Panc1 (cell line): Measurements from ENCODE around the gene PLEKHG7. TPM values are rescaled to one million over a fixed set of nuclear protein-coding genes. Genes with fewer than 3 reads are reported as not detected.

Experiments
- ATAC-seq: fragments of 200-7000 bp; cut with Tn5 transposase; 2 replicates; pipeline ENCODE4 v1.9.1; 2020; ENCODE audit warnings: mild to moderate bottlenecking, moderate library complexity
- BruUV-seq: library from RNA; stranded (reverse); fragments of 400-500 nt; replicated peaks from 2 replicates; lab custom pipeline; 2021; lab: Mats Ljungman, UMichigan
- CTCF ChIA-PET: fragments of 300-600 bp; sonication (Branson Sonifier 250); formaldehyde crosslinking; loops from one replicate; lab custom pipeline; 2022; ENCODE audit warnings: antibody characterized with exemption; lab: Charles Lee
- POLR2A ChIA-PET: fragments of 300-600 bp; sonication (Branson Sonifier 250); formaldehyde crosslinking; loops from one replicate; lab custom pipeline; 2022; ENCODE audit warnings: antibody characterized with exemption; lab: Charles Lee
- DNase-seq: peaks from one replicate; pipeline ENCODE4 v3.0.0-alpha.2; 2010; ENCODE audit warnings: low read depth, low spot score
- H3K27ac ChIP-seq: 2 replicates; pipeline ENCODE4 v1.5.1; 2011; ENCODE audit warnings: mild to moderate bottlenecking, low read length, inconsistent platforms
- H3K27me3 ChIP-seq: fragments of 200-500 bp; sonication (Bioruptor generic); 2 replicates; pipeline ENCODE4 v1.6.0; 2014; ENCODE audit warnings: low read length, inconsistent platforms; ENCODE audit not compliant: control insufficient read depth, insufficient read depth
- H3K36me3 ChIP-seq: fragments of 200-500 bp; sonication (Bioruptor generic); 2 replicates; pipeline ENCODE4 v1.5.1; 2014; ENCODE audit warnings: inconsistent platforms, mild to moderate bottlenecking, low read length, moderate library complexity; ENCODE audit not compliant: control insufficient read depth, insufficient read depth
- H3K4me1 ChIP-seq: 2 replicates; pipeline ENCODE4 v1.5.1; 2011; ENCODE audit warnings: inconsistent platforms, mild to moderate bottlenecking, low read length, moderate library complexity; ENCODE audit not compliant: control insufficient read depth, insufficient read depth
- H3K4me3 ChIP-seq, 2 experiments: 2 replicates each; pipeline ENCODE4 v1.5.1; 2011 to 2012; ENCODE audit warnings: low read depth in 2 of 2, low read length in 2 of 2, mild to moderate bottlenecking in 2 of 2, inconsistent platforms in 1 of 2, moderate library complexity in 1 of 2
- H3K9me3 ChIP-seq: fragments of 200-500 bp; sonication (Bioruptor generic); 2 replicates; pipeline ENCODE4 v1.5.1; 2014; ENCODE audit warnings: low read depth, mild to moderate bottlenecking, inconsistent platforms, low read length, moderate library complexity; ENCODE audit not compliant: control insufficient read depth, insufficient read depth
- POLR2AphosphoS5 ChIP-seq: IDR thresholded peaks from 2 replicates; pipeline ENCODE4 v1.6.1; 2012; ENCODE audit warnings: mild to moderate bottlenecking, low read depth, low read length, moderate library complexity
- SIN3A ChIP-seq: IDR thresholded peaks from 2 replicates; pipeline ENCODE4 v1.6.1; 2012; ENCODE audit warnings: low read depth, mild to moderate bottlenecking, low read length, moderate library complexity, borderline replicate concordance; ENCODE audit not compliant: insufficient read depth
- TCF7L2 ChIP-seq: IDR thresholded peaks from 2 replicates; pipeline ENCODE4 v1.6.1; 2011; ENCODE audit warnings: mild to moderate bottlenecking, low read depth, low read length, inconsistent platforms
- in situ Hi-C: cut with HindIII; loops from 2 replicates; pipeline ENCODE4 v1.10.0; 2016; ENCODE audit warnings: low sequenced_read_pairs, low pct_unique_long_range_greater_than_20kb
- intact Hi-C: fragments of 100-400 bp; cut with micrococcal nuclease; formaldehyde crosslinking; loops from one replicate; pipeline ENCODE4 v1.10.0; 2022; ENCODE audit not compliant: unreplicated experiment
- total RNA-seq: library from RNA; stranded (reverse); gene quantifications from one replicate; pipeline ENCODE4 v1.2.1, GENCODE V29; 2021; ENCODE audit not compliant: unreplicated experiment
- TF ChIP-seq, protein P1 (sequence below), 2 experiments: IDR thresholded peaks; 2 replicates each; pipeline ENCODE4 v1.6.1; 2011 to 2012; ENCODE audit warnings: low read depth in 2 of 2, control low read depth in 1 of 2, low read length in 1 of 2, mild to moderate bottlenecking in 1 of 2, moderate library complexity in 1 of 2; ENCODE audit not compliant: insufficient read depth in 1 of 2
- TF ChIP-seq, protein P2 (sequence below): fragments of 450-650 bp; IDR thresholded peaks from 2 replicates; pipeline ENCODE4 v1.5.1; 2017; ENCODE audit warnings: mild to moderate bottlenecking

The PLEKHG7 gene
- total RNA-seq, 1 experiment from 2014 or later = not detected

DNA sequence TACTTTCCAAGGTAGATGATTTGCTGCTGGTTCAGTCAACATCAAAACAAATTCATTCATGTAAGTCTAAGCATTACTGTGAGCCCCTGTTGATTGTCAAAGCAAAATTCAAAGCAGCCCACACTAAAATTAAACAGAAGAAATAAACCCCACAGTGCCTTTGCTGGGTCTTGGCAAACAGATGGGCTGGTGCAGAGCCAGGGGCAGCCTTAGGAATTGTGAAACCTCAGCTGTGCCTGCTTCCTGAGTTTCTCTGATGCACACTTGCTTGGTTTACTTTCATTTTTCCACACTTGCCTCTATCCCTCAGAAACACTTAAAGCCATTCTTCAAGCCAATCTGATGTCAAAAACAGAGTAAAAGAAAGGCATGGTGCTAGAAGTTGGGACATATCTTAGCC lies 6.6 kb upstream of the PLEKHG7 start:
- Histone ChIP-seq H3K4me1 (no peaks in the 10 kb centered on the region), H3K27ac (no peak overlapping the region), H3K36me3 (no peaks in the 10 kb centered on the region), H3K4me3 (no peak overlapping the region), H3K9me3 (no peaks in the 10 kb centered on the region), H3K27me3 (no peaks in the 10 kb centered on the region)
- BruUV-seq = no TSS peak
- DNase-seq (no peak), ATAC-seq (no peak)
- intact Hi-C loops (no loop called here), in situ Hi-C loops (no loop called here)
- TF ChIP-seq, protein P1, sequence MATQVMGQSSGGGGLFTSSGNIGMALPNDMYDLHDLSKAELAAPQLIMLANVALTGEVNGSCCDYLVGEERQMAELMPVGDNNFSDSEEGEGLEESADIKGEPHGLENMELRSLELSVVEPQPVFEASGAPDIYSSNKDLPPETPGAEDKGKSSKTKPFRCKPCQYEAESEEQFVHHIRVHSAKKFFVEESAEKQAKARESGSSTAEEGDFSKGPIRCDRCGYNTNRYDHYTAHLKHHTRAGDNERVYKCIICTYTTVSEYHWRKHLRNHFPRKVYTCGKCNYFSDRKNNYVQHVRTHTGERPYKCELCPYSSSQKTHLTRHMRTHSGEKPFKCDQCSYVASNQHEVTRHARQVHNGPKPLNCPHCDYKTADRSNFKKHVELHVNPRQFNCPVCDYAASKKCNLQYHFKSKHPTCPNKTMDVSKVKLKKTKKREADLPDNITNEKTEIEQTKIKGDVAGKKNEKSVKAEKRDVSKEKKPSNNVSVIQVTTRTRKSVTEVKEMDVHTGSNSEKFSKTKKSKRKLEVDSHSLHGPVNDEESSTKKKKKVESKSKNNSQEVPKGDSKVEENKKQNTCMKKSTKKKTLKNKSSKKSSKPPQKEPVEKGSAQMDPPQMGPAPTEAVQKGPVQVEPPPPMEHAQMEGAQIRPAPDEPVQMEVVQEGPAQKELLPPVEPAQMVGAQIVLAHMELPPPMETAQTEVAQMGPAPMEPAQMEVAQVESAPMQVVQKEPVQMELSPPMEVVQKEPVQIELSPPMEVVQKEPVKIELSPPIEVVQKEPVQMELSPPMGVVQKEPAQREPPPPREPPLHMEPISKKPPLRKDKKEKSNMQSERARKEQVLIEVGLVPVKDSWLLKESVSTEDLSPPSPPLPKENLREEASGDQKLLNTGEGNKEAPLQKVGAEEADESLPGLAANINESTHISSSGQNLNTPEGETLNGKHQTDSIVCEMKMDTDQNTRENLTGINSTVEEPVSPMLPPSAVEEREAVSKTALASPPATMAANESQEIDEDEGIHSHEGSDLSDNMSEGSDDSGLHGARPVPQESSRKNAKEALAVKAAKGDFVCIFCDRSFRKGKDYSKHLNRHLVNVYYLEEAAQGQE (IDR thresholded peaks at IDR 0.05; ENCODE audit: insufficient read depth in 1 of 2, low read depth in 2 of 2, low read length in 1 of 2) = no peak
- no peak for TF ChIP-seq TCF7L2
- TF ChIP-seq, protein P2, sequence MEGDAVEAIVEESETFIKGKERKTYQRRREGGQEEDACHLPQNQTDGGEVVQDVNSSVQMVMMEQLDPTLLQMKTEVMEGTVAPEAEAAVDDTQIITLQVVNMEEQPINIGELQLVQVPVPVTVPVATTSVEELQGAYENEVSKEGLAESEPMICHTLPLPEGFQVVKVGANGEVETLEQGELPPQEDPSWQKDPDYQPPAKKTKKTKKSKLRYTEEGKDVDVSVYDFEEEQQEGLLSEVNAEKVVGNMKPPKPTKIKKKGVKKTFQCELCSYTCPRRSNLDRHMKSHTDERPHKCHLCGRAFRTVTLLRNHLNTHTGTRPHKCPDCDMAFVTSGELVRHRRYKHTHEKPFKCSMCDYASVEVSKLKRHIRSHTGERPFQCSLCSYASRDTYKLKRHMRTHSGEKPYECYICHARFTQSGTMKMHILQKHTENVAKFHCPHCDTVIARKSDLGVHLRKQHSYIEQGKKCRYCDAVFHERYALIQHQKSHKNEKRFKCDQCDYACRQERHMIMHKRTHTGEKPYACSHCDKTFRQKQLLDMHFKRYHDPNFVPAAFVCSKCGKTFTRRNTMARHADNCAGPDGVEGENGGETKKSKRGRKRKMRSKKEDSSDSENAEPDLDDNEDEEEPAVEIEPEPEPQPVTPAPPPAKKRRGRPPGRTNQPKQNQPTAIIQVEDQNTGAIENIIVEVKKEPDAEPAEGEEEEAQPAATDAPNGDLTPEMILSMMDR = no peak
- TF ChIP-seq POLR2AphosphoS5 = no peak
- TF ChIP-seq SIN3A = no peak
- POLR2A ChIA-PET = no interaction called here
- CTCF ChIA-PET = no interaction called here

DNA sequence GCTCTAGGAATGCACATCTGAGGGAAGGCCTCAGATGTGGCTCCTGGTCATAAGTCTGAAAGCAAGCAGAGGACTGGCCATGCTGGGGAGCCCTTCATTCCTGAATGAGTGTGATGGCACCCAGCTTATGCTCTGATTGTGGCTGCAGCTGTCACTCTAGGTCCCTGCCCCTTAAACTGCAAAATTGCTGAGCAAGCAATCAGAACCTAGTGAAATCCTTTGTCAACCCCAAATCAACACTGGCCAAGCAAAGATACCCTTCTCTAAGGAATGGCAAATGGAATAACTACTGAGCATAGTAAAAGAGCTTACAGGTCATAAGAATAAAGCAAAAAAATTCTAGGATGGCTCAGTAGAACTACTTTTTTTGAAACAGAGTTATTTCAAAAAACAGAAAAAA lies 4.3 kb upstream of the PLEKHG7 start:
- Histone ChIP-seq H3K27me3 (no peaks in the 10 kb centered on the region), H3K4me3 (no peak overlapping the region), H3K9me3 (no peaks in the 10 kb centered on the region), H3K36me3 (no peaks in the 10 kb centered on the region), H3K4me1 (no peaks in the 10 kb centered on the region), H3K27ac (no peak overlapping the region)
- DNase-seq (no peak), ATAC-seq (no peak)
- POLR2A ChIA-PET = no interaction called here
- no TSS peak for BruUV-seq
- TF ChIP-seq POLR2AphosphoS5 (no peak), TCF7L2 (no peak), SIN3A (no peak)
- TF ChIP-seq, protein P2 = no peak
- TF ChIP-seq, protein P1 (IDR thresholded peaks at IDR 0.05; ENCODE audit: insufficient read depth in 1 of 2, low read depth in 2 of 2, low read length in 1 of 2) = no peak
- intact Hi-C loops (no loop called here), in situ Hi-C loops (no loop called here)
- CTCF ChIA-PET = no interaction called here
